GM19455 (cell line): ENCODE results near the gene CLEC2A.

ENCODE experiments used
- ATAC-seq: cut with Tn5 transposase; IDR thresholded peaks from one replicate; pipeline ENCODE4 v1.9.1; 2021; ENCODE audit not compliant: unreplicated experiment

Gene CLEC2A

GRCh38 chr12:9935026-9935425, 2.9 kb upstream of the CLEC2A start:
- no peak for ATAC-seq

GRCh38 chr12:9933958-9934357, 1.8 kb upstream of the CLEC2A start:
- no peak for ATAC-seq

GRCh38 chr12:9931245-9931644, 925 bp downstream of the CLEC2A start:
- ATAC-seq, result no peak

- no peak for ATAC-seq
Observed at GRCh38 chr12:9928607-9929006, 3.6 kb downstream of the CLEC2A start.

GRCh38 chr12:9926876-9927275, 5.3 kb downstream of the CLEC2A start:
- ATAC-seq, result no peak

GRCh38 chr12:9925705-9926393, 6.3 kb downstream of the CLEC2A start:
- no peak for ATAC-seq

GRCh38 chr12:9922429-9922828, 9.7 kb downstream of the CLEC2A start:
- no peak for ATAC-seq

- ATAC-seq, result no peak
Observed at GRCh38 chr12:9920451-9920850, 11.7 kb downstream of the CLEC2A start.

GRCh38 chr12:9919443-9919842, 12.7 kb downstream of the CLEC2A start:
- no peak for ATAC-seq

- no peak for ATAC-seq
Observed at GRCh38 chr12:9911708-9912107, 20.5 kb downstream of the CLEC2A start.

- no peak for ATAC-seq
Observed at GRCh38 chr12:9910716-9911421, 21.3 kb downstream of the CLEC2A start.

- no peak for ATAC-seq
Observed at GRCh38 chr12:9909724-9910123, 22.4 kb downstream of the CLEC2A start.

GRCh38 chr12:9908350-9908749, 23.8 kb downstream of the CLEC2A start:
- ATAC-seq, result no peak

GRCh38 chr12:9907769-9908168, 24.4 kb downstream of the CLEC2A start:
- ATAC-seq, result no peak

- ATAC-seq, result no peak
Observed at GRCh38 chr12:9906873-9907272, 25.3 kb downstream of the CLEC2A start.

GRCh38 chr12:9902539-9903228, 29.5 kb downstream of the CLEC2A start:
- ATAC-seq, result no peak

- ATAC-seq, result no peak
Observed at GRCh38 chr12:9900930-9901329, 31.2 kb downstream of the CLEC2A start.

- no peak for ATAC-seq
Observed at GRCh38 chr12:9899209-9899608, 33.0 kb downstream of the CLEC2A start.

GRCh38 chr12:9897535-9897934, 34.6 kb downstream of the CLEC2A start:
- no peak for ATAC-seq

GRCh38 chr12:9895215-9895971, 36.8 kb downstream of the CLEC2A start:
- ATAC-seq, result no peak

- no peak for ATAC-seq
Observed at GRCh38 chr12:9888665-9889273, 43.4 kb downstream of the CLEC2A start.
